NB4 (cell line): ENCODE data around the gene PIK3CD.
"Not testable (repeated sequence)": the region's sequence is repeated elsewhere in the genome, so short reads cannot be mapped to it uniquely, and the experiment has no call there.

Source experiments
- DNase-seq: peaks from one replicate; pipeline ENCODE4 v3.0.0; 2010; ENCODE audit warnings: low read depth
- H3K4me3 ChIP-seq: one replicate; pipeline ENCODE4 v1.5.1; 2011; ENCODE audit warnings: mild to moderate bottlenecking, low read depth, low read length, moderate library complexity
- CTCF ChIP-seq: IDR thresholded peaks from one replicate; pipeline ENCODE4 v1.5.1; 2012; ENCODE audit warnings: low read depth, low read length
- MYC ChIP-seq: IDR thresholded peaks from 2 replicates; pipeline ENCODE4 v1.6.1; 2011; ENCODE audit warnings: low read depth, low read length
- POLR2A ChIP-seq: IDR thresholded peaks from 2 replicates; pipeline ENCODE4 v1.6.1; 2011; ENCODE audit warnings: mild to moderate bottlenecking; ENCODE audit not compliant: insufficient read length; ENCODE audit errors: extremely low read depth
- TF ChIP-seq, protein P1 (sequence below): IDR thresholded peaks from 2 replicates; pipeline ENCODE4 v1.6.1; 2011; ENCODE audit warnings: low read depth, low read length

The PIK3CD gene

GRCh38 chr1:9710037-9710436, 58.5 kb downstream of the PIK3CD start:
- no peak overlapping the region for H3K4me3 ChIP-seq
- DNase-seq, result no peak
- TF ChIP-seq MYC, result no peak

- no peak for TF ChIP-seq CTCF
- TF ChIP-seq MYC, result no peak
- TF ChIP-seq, protein P1, sequence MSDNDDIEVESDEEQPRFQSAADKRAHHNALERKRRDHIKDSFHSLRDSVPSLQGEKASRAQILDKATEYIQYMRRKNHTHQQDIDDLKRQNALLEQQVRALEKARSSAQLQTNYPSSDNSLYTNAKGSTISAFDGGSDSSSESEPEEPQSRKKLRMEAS, result no peak
- no peak for TF ChIP-seq POLR2A
- DNase-seq, result no peak
- H3K4me3 ChIP-seq, result no peak overlapping the region
Measured at GRCh38 chr1:9711466-9712020, 60.0 kb downstream of the PIK3CD start.

GRCh38 chr1:9712767-9713166, 61.2 kb downstream of the PIK3CD start:
- not testable (repeated sequence) for H3K4me3 ChIP-seq, DNase-seq

DNA sequence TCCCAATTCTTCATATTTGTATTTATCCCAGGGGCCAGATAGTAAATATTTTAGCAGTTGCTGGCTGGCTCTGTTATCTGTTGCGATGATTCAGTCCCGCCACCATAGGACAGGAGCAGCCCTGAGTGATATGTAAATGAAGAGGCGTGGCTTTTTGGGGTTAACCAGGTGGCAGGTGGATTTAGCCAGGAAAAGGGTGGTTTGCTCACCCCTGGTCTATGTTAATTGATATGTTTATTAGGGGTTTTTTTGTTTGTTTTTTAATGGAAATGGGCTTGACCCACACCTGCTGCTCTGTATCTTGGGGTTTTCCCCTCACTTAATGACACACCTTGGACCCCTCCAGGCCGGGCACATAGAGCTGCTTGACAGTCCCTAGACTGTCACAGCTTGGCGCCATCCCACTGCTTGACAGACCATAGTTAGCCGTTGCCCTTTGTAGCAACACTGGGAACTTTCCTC, 62.8 kb downstream of the PIK3CD start:
- H3K4me3 ChIP-seq, result no peak overlapping the region
- TF ChIP-seq, protein P1, result no peak
- TF ChIP-seq CTCF (no peak), POLR2A (no peak), MYC (no peak)
- DNase-seq, result no peak

- no peak for DNase-seq
- H3K4me3 ChIP-seq, result no peak overlapping the region
- no peak for TF ChIP-seq CTCF
- TF ChIP-seq POLR2A, result no peak
- no peak for TF ChIP-seq MYC
Measured at GRCh38 chr1:9715536-9716226, 64.2 kb downstream of the PIK3CD start.

- no peak overlapping the region for H3K4me3 ChIP-seq
- TF ChIP-seq, protein P1, result no peak
- TF ChIP-seq CTCF (no peak), MYC (no peak), POLR2A (no peak)
Measured at GRCh38 chr1:9716404-9717192, 65.1 kb downstream of the PIK3CD start.

More at GRCh38 chr1:9716404-9717192, 65.1 kb downstream of the PIK3CD start:
- DNase-seq, result no peak
